ENCODE results near the gene RALGPS2. TPM values are rescaled to one million over a fixed set of nuclear protein-coding genes. Genes with fewer than 3 reads are reported as not detected.

RALGPS2 gene
- total and polyA plus RNA-seq, 8 donors, result 3.1 to 72.3 (median 8.3) TPM

DNA sequence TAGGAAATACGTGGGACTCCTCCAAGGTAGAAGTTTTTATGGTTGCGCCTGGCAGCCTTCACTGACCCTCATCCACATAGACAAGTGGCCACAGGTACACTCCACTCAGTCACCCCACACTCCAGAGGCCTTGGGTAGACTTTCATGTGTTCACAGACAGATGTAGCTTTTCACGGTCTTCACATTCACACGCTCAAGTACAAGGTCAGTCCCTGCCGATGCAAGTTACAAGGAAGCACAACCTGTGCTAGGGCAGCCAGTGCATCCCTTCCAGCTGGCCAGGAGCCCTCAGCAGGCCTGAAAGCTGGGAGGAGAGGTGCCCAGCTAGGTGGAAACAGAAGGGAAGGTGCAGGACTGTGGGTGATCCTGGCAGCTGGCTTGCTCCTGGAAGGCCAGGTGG, 245.1 kb downstream of the RALGPS2 start:
- Histone ChIP-seq H3K9me3 (peaks cover 0 to 5% (median 4%) of the 10 kb centered on the region in 4 donors), H3K27ac (no peak overlapping the region), H3K27me3 (no peaks in the 10 kb centered on the region), H3K4me1 (no peaks in the 10 kb centered on the region), H3K36me3 (no peaks in the 10 kb centered on the region), H3K4me3 (no peak overlapping the region)
- 77 to 98% (median 85%) methylated on average over 5 of the region's 5 CpGs for WGBS, 5 donors
- intact Hi-C loops (cut with DNase I; ENCODE audit: low total_unique reads), result no loop called here
- TF ChIP-seq, protein P1, sequence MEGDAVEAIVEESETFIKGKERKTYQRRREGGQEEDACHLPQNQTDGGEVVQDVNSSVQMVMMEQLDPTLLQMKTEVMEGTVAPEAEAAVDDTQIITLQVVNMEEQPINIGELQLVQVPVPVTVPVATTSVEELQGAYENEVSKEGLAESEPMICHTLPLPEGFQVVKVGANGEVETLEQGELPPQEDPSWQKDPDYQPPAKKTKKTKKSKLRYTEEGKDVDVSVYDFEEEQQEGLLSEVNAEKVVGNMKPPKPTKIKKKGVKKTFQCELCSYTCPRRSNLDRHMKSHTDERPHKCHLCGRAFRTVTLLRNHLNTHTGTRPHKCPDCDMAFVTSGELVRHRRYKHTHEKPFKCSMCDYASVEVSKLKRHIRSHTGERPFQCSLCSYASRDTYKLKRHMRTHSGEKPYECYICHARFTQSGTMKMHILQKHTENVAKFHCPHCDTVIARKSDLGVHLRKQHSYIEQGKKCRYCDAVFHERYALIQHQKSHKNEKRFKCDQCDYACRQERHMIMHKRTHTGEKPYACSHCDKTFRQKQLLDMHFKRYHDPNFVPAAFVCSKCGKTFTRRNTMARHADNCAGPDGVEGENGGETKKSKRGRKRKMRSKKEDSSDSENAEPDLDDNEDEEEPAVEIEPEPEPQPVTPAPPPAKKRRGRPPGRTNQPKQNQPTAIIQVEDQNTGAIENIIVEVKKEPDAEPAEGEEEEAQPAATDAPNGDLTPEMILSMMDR (IDR thresholded peaks at IDR 0.05), result no peak
- no peak for TF ChIP-seq EP300 (IDR thresholded peaks at IDR 0.05)
- TF ChIP-seq POLR2A (IDR thresholded peaks at IDR 0.05), result no peak
- no peak for TF ChIP-seq POLR2AphosphoS5 (IDR thresholded peaks at IDR 0.05)
- DNase-seq, result no peak

Small RNAs within 50 kb of the gene (small RNA-seq; reads per million reads assigned to genes)
- gene MIR4424 (0 to 0.92 (median 0) reads per million in 4 donors), gene RF00092 (0 reads per million in 4 donors)

Other genes starting within 250 kb of the RALGPS2 start
- gene CLEC20A, start 228.3 kb upstream of the RALGPS2 start, total RNA-seq, result not detected
- under 1 TPM in 1 of 3 donors, not detected in 2; 0.31 TPM for gene CLEC20A, start 228.3 kb upstream of the RALGPS2 start, polyA plus RNA-seq
- not detected for gene TEX35, start 212.1 kb upstream of the RALGPS2 start, total RNA-seq
- gene TEX35, start 212.1 kb upstream of the RALGPS2 start, polyA plus RNA-seq, result under 1 TPM in 1 of 3 donors, not detected in 2; 0.76 TPM
- 100 to 1,000 TPM in 1 of 5 donors, 10 to 100 TPM in 3, 1 to 10 TPM in 1; 5.5 to 121 (median 17.5) TPM for gene ANGPTL1, start 145.8 kb downstream of the RALGPS2 start, total RNA-seq
- 10 to 100 TPM in 2 of 3 donors, 1 to 10 TPM in 1; 1.7 to 18.4 (median 10.2) TPM for gene ANGPTL1, start 145.8 kb downstream of the RALGPS2 start, polyA plus RNA-seq